GM18873 (cell line): ENCODE measurements around the gene LAMP1.
"Not testable (repeated sequence)": the region's sequence is repeated elsewhere in the genome, so short reads cannot be mapped to it uniquely, and the experiment has no call there.

Experiments used
- ATAC-seq: cut with Tn5 transposase; IDR thresholded peaks from one replicate; pipeline ENCODE4 v1.9.1; 2021; ENCODE audit warnings: mild to moderate bottlenecking, moderate library complexity, moderate number of reproducible peaks; ENCODE audit not compliant: unreplicated experiment, low FRiP score

LAMP1 gene

DNA sequence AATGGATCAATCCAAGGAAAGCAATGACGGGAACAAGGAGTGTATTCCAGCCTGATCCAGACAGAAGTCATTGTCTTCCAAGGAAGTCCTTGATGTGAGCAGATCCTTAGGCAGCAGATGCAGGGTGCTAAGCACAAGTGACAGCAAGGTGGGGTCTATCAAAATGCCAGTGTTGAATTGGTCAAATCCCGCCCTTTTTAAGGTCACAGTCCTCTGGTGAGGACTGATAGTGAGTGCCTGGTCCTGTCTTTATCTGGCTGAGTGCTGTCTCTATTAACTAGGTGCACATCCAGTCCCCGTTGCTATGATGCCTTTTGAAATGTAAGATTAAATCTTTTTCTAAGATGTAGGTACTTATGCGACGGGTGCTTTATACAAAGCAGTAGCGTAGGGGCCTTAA lies 1.3 kb upstream of the LAMP1 start:
- ATAC-seq: no peak

DNA sequence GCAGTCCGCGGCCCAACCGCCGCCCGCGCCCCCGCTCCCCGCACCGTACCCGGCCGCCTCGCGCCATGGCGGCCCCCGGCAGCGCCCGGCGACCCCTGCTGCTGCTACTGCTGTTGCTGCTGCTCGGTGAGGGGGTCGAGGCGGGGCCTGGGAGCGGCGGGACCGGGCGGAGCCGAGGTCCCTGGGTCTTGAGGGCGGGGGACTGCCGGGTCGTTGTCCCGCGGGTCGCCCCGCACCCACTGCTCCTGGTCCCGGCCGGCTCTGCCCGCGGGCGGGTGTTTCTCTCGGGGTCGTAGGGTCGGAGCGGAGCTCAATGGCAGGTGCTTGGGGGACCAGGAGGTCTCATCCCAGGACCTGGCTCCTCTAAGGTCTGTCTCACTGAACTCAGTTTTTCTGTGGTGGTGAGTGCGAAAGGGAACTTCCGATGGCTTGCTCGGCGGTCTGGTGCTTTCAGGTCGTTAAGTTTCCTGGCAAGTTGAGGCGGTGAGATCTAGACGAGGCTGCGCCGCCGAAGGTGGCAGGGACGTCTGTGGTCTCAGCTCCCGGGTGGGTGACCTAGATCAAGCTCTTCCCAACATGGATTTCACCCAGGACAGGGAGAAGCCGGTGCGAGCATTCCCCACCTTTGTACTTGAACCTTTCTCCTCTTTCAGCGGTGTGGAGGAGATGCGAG lies 467 bp downstream of the LAMP1 start:
- peak; percentile 37 for ATAC-seq

DNA sequence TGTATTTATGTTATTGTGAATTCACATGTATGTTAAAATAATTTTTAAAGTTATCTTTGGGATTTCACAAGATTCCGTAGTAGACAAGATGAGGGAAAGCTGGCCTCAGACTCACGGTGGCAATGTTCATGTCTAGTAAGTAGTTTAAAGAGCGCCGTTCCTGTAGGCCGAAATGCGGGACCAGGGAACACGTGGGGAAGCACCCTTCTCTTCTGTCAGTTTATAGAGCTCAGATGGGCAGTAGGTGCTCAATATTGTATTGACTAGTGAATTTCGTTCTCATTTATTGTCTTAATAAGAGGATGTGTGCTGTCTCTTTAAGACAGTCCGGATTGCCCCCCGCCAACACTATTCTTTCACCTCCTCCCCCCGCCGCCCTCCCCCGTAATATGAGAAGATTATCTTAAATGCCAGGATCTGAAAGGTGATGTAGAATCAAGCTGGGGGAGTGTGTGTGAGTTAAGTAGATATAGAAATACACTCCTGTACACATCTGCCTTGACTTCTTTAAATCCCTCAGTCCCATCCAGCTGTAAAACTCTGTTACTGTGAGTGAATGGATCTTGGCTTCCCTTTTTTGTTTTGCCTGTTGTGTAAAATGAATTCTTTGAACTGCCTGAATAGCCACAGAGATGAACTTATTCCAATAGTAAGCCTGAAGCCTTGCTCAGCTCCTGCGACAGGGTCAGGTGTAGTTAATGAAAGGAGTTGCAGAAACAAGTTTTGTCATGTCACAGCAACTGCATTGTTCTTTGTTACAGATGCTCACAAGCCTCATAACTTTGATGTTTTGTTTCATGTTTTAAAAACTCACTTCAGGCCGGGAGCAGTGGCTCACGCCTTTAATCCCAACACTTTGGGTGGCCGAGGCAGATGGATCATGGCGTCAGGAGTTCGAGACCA lies 1.3 kb downstream of the LAMP1 start:
- no peak for ATAC-seq

DNA sequence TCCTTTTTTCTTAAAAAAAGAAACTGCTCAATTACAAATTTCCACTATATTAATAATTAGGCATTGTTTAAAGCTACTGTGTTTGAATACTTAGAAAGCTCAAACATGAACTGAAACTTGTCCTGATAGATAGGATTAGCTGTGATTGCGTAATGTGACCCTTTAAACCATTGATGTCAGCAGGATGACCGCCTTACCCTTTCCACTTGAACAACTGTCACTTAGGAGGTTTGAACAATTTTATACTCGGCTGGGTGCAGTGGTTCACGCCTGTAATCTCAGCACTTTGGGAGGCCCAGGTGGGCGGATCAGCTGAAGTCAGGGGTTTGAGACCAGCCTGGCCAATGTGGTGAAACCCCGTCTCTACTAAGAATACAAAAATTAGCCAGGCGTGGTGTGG lies 2.9 kb downstream of the LAMP1 start:
- no peak for ATAC-seq

DNA sequence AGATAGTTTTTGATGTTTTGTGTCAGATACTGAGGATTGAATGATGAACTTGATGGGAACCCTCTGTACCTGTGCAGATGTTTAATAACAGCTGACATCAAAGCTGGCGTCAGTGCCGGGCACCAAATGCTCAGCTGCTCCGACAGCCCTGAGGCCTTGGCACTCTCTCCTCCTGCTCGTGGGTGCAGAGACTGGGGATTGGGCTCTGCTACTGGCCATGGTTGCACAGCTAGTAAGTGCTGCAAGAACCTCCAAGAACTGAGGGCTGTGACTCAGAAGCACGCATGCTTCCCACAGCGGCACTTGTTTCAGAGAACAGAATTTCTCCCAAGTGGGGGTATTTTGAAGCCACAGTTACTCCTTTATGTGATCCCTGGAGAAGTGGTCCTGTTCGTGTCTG lies 5.9 kb downstream of the LAMP1 start:
- ATAC-seq: no peak

DNA sequence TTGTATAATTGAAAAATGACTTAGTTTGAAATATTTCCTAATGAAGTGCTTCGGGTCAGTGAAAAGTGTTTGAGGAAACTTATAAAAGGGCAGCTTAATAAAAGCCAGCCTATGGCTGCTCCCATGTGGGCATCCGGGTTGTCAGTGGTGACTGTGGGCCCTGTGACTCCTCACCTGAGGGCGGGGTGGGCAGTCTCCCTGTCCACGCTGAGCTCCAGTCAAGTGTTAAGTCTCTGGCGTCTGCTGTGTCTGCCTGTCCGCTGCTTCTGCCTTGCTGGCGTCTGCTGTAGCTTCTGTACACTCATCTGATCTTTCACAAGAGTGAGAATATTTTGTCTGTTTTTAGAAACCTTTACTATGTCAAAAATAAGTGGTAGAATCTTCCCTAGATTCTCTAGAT lies 7.1 kb downstream of the LAMP1 start:
- ATAC-seq: no peak

DNA sequence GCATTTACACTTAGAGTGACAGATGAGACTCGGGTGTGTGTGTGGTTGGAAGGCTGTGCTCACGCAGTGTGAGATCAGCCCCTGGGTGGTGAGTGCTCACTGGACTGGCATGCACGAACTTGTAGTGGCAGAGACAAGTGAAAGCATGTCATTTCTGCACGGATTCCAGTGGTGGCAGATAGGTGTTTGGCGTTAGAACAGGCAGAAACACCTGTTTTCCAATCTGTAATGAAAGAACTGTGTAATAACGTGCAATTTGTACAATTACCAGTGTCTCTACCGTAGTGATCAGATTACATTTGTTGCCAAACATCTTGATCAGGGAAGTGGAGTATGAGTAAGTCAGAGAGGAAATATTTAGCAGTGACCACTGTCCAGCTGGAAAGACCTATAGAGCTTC lies 8.2 kb downstream of the LAMP1 start:
- no peak for ATAC-seq

DNA sequence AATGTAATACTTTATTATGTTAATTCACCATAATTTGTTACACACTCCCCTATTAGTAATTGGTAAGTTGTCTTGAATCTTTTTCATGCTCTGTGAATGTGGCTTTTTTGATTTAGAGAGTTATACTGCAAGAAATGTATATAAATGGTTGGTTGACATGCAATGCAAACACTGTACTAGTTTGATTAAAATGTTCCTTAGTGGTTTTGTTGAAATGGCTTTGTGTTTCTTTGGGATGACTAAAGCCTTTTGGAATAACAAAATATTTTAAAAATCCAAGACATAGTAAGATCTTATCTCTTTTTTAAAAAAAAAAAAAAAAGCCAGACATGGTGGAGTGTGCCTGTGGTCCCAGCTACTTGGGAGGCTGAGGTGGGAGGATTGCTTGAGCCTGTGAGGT lies 10.5 kb downstream of the LAMP1 start:
- ATAC-seq: no peak

DNA sequence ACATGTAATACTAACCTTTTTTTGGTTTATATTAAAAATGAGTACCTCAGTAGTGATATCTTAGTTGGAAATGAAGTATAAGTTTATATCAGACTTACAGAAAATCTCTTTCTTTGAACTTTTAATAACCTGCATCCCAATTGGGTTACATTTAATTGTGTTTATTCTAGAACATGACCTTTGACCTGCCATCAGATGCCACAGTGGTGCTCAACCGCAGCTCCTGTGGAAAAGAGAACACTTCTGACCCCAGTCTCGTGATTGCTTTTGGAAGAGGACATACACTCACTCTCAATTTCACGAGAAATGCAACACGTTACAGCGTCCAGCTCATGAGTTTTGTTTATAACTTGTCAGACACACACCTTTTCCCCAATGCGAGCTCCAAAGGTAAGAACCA lies 12.4 kb downstream of the LAMP1 start:
- ATAC-seq: no peak

DNA sequence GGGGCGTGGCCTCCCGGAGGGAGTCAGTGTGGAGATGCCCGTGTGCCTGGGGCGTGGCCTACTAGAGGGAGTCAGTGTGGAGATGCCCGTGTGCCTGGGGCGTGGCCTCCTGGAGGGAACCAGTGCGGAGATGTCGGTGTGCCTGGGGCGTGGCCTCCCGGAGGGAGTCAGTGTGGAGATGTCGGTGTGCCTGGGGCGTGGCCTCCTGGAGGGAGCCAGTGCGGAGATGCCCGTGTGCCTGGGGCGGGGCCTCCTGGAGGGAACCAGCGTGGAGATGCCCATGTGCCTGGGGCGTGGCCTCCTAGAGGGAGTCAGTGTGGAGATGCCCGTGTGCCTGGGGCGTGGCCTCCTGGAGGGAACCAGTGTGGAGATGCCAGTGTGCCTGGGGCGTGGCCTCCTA lies 17.1 kb downstream of the LAMP1 start:
- ATAC-seq: not testable (repeated sequence)

DNA sequence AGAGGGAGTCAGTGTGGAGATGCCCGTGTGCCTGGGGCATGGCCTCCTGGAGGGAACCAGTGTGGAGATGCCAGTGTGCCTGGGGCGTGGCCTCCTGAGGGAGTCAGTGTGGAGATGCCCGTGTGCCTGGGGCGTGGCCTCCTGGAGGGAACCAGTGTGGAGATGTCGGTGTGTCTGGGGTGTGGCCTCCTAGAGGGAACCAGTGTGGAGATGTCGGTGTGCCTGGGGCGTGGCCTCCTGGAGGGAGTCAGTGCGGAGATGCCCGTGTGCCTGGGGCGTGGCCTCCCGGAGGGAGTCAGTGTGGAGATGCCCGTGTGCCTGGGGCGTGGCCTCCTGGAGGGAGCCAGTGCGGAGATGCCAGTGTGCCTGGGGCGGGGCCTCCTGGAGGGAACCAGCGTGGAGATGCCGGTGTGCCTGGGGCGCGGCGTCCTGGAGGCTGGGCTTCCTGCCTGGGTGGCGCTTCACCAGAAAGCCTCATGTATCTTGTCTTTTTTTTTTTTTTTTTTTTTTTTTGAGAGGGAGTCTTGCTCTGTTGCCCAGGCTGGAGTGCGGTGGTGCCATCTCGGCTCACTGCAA lies 17.9 kb downstream of the LAMP1 start:
- ATAC-seq: not testable (repeated sequence)

DNA sequence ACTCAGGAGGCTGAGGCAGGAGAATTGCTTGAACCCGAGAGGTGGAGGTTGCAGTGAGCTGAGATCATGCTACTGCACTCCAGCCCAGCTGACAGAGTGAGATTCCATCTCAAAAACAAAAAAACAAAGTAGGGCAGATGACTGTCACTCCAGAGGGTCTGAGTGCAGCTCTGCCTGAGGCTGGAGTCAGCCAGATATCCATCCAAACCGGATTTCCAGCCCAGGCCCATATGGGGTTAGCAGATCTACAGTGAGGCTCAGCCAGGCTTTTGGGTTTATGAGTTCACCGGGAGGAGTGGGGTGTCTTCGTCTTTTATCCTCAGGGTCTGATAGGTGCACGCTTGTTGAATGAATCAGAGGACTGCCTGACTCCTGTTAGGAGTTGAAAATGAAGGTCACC lies 19.0 kb downstream of the LAMP1 start:
- ATAC-seq: no peak

DNA sequence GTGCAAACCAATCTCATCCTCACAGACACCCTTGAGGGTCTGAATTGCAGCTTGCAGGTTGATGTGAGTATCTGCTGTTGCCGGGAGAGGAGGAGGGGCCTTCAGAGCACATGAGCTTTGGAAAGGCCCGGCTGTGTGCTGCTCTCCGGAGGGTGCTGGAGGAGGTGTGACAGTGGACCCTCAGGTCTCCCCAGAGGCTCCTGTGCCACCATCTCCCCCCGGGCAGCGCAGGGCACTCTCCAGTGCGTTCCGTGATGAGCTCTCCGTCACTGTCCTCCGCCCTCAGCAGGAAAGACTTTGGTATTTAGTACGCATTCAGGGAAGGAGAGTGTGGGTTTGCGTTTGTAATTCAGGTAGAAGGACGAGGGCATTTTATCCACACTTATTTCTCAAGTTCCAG lies 20.0 kb downstream of the LAMP1 start:
- ATAC-seq: no peak

DNA sequence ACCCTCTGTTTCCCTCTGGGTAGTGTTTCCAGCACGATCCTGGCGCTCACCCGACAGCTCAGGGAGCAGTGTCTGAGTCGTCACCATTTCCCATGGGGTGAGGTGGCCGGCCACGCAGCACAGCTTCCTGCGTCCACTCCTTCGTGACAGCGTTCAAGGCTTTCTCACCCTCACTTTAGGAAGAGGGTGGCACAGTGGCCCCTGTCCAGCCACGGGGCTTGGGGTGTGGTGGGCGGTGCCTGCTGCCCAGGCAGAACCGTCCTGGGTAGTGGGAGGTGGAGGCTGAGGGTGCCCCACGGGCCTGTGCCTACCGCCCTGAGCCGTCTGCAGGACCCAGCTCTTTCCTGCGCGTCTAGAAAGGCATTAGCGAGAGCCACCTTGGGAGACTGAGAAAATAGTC lies 21.9 kb downstream of the LAMP1 start:
- no peak for ATAC-seq

DNA sequence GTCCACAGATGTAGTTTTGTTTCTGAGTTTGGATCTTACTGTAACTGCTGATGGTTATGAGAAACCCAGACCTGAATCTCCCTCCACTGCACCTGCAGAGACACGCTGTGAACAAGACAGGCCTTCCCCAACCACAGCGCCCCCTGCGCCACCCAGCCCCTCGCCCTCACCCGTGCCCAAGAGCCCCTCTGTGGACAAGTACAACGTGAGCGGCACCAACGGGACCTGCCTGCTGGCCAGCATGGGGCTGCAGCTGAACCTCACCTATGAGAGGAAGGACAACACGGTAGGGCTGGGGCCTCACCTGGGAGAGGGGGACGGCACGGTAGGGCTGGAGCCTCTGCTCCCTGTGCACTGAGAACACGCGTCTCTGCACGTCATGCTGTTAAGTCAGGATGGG lies 22.3 kb downstream of the LAMP1 start:
- no peak for ATAC-seq

DNA sequence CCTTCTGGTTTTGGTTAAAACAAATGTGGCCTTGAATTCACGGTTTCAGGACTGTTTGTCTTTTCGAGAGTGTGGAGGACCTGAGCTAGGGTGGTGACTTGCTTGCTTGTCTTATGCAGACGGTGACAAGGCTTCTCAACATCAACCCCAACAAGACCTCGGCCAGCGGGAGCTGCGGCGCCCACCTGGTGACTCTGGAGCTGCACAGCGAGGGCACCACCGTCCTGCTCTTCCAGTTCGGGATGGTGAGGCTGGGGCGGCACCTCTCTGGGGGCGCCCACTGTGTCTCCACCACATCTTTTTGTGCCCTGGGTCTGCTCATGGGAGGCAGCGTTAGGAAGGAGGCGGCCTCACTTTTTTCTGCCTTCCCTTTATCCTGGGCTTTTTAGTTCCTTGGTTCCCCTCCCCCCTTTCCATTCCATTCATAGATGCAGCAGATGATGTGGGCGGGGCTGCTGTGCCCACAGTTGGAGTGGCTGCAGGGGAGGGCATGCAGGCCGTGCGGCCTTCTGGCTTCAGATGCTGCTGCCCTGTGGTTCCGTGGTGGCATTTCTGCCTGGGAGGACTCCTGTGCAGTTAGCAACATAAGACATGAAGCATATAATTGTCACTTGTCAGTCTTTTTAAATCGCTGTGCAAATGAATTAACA lies 23.3 kb downstream of the LAMP1 start:
- no peak for ATAC-seq

DNA sequence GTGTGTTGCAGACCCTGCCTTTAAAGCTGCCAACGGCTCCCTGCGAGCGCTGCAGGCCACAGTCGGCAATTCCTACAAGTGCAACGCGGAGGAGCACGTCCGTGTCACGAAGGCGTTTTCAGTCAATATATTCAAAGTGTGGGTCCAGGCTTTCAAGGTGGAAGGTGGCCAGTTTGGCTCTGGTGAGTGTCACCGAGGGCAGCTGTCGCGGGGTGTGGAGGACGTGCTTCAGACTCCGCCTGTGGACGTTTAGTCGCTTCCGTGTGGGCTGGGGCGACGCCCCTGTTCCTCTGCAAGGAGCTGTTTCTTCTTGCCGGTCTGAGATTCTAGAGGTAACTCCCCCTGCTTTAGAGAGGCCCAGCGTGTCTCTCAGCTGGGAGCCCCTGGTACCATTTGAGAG lies 24.5 kb downstream of the LAMP1 start:
- no peak for ATAC-seq

DNA sequence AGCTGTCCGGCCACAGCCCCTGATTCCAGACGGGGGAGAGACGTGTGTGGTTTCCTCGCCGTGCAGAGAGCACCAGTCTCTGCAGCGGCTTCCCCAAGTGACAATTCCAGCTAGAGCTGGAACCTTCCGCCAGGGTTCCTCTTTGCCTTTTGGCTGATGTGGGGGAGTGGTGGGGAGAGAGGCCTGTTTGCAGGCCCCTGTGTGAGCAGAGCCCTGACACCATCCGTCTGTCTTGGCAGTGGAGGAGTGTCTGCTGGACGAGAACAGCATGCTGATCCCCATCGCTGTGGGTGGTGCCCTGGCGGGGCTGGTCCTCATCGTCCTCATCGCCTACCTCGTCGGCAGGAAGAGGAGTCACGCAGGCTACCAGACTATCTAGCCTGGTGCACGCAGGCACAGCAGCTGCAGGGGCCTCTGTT lies 25.0 kb downstream of the LAMP1 start:
- ATAC-seq: no peak

DNA sequence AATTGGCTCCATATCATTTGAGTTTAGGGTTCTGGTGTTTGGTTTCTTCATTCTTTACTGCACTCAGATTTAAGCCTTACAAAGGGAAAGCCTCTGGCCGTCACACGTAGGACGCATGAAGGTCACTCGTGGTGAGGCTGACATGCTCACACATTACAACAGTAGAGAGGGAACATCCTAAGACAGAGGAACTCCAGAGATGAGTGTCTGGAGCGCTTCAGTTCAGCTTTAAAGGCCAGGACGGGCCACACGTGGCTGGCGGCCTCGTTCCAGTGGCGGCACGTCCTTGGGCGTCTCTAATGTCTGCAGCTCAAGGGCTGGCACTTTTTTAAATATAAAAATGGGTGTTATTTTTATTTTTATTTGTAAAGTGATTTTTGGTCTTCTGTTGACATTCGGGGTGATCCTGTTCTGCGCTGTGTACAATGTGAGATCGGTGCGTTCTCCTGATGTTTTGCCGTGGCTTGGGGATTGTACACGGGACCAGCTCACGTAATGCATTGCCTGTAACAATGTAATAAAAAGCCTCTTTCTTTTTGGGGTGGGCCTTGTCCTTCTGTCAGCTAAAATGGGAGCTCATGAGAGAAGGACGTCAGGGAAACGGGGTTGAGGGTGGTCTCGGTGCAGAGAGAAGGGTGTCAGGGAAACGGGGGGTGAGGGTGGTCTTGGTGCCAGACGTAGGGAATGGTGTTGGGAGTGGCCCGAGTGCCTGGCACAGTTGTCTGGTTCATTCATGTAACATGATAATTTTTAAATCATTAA lies 26.0 kb downstream of the LAMP1 start:
- ATAC-seq: no peak

DNA sequence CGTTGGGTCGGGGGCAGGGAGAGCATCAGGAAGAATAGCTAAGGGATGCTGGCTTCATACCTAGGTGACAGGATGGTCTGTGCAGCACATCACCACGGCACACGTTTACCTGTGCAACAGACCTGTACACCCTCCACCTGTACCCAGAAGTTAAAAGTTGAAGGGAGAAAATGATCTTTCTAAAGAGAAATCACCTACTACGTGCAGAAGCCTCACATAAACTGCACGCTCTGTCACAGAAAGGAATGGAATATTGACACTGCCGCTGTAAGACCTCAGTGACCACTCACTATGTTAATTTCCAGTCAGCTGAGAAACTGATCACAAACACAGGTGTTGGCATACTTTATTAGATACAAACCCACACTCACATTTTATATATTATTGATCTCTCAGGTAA lies 26.8 kb downstream of the LAMP1 start:
- ATAC-seq: no peak
